Renal cortical epithelial cell (primary cell): ENCODE measurements around the gene ACR. TPM values are rescaled to one million over a fixed set of nuclear protein-coding genes. Genes with fewer than 3 reads are reported as not detected.
"Not testable (repeated sequence)": the region's sequence is repeated elsewhere in the genome, so short reads cannot be mapped to it uniquely, and the experiment has no call there.

ENCODE experiments used
- DNase-seq: peaks from one replicate; pipeline ENCODE4 v3.0.0-alpha.2; 2011; ENCODE audit warnings: low read depth
- total RNA-seq: library from RNA; depleted of rRNA; stranded (reverse); fragments of >200 nt; gene quantifications from 2 replicates; pipeline ENCODE4 v1.2.3, GENCODE V29; 2014

The ACR gene
- total RNA-seq, 1 donor from 2014 or later: not detected

DNA sequence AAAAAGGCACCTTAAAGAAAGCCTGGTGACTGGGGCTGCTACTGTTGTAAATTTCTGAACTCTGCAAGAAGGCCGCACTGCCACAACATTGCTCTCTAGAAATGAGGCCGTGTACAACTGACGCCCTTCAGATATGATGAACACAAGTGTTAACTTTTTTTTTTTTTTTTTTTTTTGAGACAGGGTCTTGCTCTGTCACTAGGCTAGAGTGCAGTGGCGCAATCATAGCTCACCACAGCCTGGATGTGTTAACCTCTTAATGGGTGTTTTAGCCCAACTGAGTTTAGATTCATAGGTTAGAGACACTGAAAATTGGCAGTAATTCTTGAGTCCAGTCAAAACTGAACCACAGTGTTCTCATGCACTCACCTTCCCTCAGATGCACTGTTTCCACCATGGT lies 42.2 kb downstream of the ACR start:
- not testable (repeated sequence) for DNase-seq

- not testable (repeated sequence) for DNase-seq
These were observed 44.2 kb downstream of the ACR start for GRCh38 chr22:50782253-50782652.

DNA sequence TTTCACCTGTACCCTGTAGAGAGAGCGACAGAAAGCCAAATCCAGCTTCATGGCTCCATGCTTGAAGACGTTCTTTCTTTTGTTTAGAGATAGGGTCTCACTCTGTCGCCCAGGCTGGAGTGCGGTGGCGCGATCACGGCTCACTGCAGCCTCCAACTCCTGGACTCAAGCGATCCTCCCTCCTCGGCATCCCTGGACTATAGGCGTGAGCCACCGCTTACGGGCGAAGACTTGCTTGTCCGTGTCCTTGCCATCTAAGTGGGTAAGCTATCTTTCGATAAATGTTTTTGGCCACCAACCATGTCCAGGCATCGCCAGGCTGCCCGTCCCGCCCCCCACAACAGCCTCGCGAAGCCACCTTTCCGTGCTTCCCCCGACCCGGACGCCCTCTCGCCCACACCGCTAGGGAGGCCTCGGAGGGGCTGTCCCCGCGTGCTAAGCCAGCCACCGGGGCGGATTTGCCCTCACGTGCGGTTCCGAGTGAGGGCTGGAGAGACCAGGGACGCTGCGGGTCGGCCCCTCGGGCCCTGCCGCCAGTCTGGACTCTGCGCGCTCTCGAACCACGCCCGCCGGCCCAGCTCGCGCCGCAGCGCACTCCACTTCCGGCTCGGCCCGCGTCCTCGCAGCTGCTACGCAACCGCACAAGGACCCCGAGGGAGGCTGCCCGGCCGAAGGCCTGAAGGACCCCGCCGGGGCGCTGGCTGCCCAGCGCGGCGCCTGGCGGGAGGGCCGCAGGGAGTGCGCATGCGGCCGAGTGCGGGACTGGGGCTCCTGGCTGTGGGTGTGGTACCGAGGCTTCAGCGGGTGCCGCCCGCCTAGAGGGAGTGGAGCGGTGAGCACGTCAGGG lies 45.3 kb downstream of the ACR start, which contains the start of gene RABL2B:
RABL2B (minus strand) TSS at position 604 of the 847 bp plus-strand sequence. CDS start 1,342 bp downstream, outside the sequence.
- DNase-seq: peak; percentile 62

DNA sequence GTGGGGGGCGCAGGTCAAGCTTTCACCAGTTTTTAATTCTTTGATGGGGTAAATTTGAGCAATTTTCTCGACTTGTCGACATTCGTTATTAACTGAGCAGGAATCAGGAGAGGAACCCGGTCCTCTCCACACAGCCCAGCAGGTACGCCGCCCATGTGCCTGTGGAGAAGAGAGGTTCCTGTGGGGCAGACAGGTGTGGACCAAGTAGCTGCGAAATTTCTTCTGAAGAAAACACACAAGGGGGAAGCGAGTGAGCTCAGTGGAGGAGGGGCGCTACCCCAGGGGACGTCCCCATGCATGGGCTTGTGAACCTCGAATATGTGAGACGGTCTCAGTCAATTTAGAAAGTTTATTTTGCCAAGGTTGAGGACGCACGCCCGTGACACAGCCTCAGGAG lies 45.9 kb downstream of the ACR start:
- DNase-seq: not testable (repeated sequence)

GRCh38 chr22:50785289-50785688 lies 47.3 kb downstream of the ACR start:
- DNase-seq: not testable (repeated sequence)

- DNase-seq: not testable (repeated sequence)
These were observed 48.9 kb downstream of the ACR start for GRCh38 chr22:50786936-50787335.

Other genes starting within 250 kb of the ACR start
- gene LMF2, start 230.5 kb upstream of the ACR start, total RNA-seq: 26.6 and 48.4 TPM in 2 replicates
- gene NCAPH2, start 230.0 kb upstream of the ACR start, total RNA-seq: 16.7 and 24.7 TPM in 2 replicates
- 2.0 and 7.3 TPM in 2 replicates for gene SCO2, start 212.6 kb upstream of the ACR start, total RNA-seq
- 55.0 and 68.8 TPM in 2 replicates for gene TYMP, start 208.2 kb upstream of the ACR start, total RNA-seq
- 0.15 and 0.17 TPM in 2 replicates for gene KLHDC7B, start 192.3 kb upstream of the ACR start, total RNA-seq
- not detected in 2 replicates for gene SYCE3, start 175.3 kb upstream of the ACR start, total RNA-seq
- 4.0 and 14.6 TPM in 2 replicates for gene CPT1B, start 159.8 kb upstream of the ACR start, total RNA-seq
- 27.1 and 47.6 TPM in 2 replicates for gene CHKB, start 155.4 kb upstream of the ACR start, total RNA-seq
- 0.30 and 0.52 TPM in 2 replicates for gene MAPK8IP2, start 137.4 kb upstream of the ACR start, total RNA-seq
- 26.9 and 35.9 TPM in 2 replicates for gene ARSA, start 110.1 kb upstream of the ACR start, total RNA-seq
- gene SHANK3, start 65.4 kb upstream of the ACR start, total RNA-seq: 0.87 and 1.7 TPM in 2 replicates
- 3.8 and 20.9 TPM in 2 replicates for gene RABL2B, start 45.4 kb downstream of the ACR start, total RNA-seq